ENCODE measurements around the gene TGFBR3L.
"Not testable (repeated sequence)": the region's sequence is repeated elsewhere in the genome, so short reads cannot be mapped to it uniquely, and the experiment has no call there.

Gene TGFBR3L

GRCh38 chr19:7959211-7959610 is 44.6 kb downstream of the TGFBR3L start:
- no peak for DNase-seq (ENCODE audit: low read depth in 2 of 2)

GRCh38 chr19:7961082-7961481 is 46.5 kb downstream of the TGFBR3L start:
- not testable (repeated sequence) for DNase-seq (ENCODE audit: low read depth in 2 of 2)

GRCh38 chr19:7961920-7962626 is 47.4 kb downstream of the TGFBR3L start:
- no peak for DNase-seq (ENCODE audit: low read depth in 2 of 2)

- DNase-seq (ENCODE audit: low read depth in 2 of 2): no peak
These were observed 48.1 kb downstream of the TGFBR3L start for GRCh38 chr19:7962644-7963268.

- DNase-seq (ENCODE audit: low read depth in 2 of 2): no peak
These were observed 48.9 kb downstream of the TGFBR3L start for GRCh38 chr19:7963566-7963965.

- DNase-seq (ENCODE audit: low read depth in 2 of 2): no peak
These were observed 50.7 kb downstream of the TGFBR3L start for GRCh38 chr19:7965259-7965841.

GRCh38 chr19:7965921-7966665 is 51.5 kb downstream of the TGFBR3L start:
- DNase-seq (ENCODE audit: low read depth in 2 of 2): no peak

GRCh38 chr19:7968008-7968795 is 53.6 kb downstream of the TGFBR3L start:
- DNase-seq (ENCODE audit: low read depth in 2 of 2): no peak
